KMS-11 (cell line): ENCODE measurements around the gene OR8U1.
"Not testable (repeated sequence)": the region's sequence is repeated elsewhere in the genome, so short reads cannot be mapped to it uniquely, and the experiment has no call there.

Source experiments
- H2AFZ ChIP-seq: fragments of 200-600 bp; sonication (generic); 2 replicates; pipeline ENCODE4 v1.6.1; 2016; ENCODE audit warnings: antibody characterized with exemption, mixed run types, low read depth
- H3K27ac ChIP-seq: fragments of 200-600 bp; sonication (generic); 2 replicates; pipeline ENCODE4 v1.6.1; 2016; ENCODE audit warnings: mild to moderate bottlenecking, mixed run types
- H3K27me3 ChIP-seq: fragments of 200-600 bp; sonication (generic); 2 replicates; pipeline ENCODE4 v1.6.1; 2017; ENCODE audit warnings: mild to moderate bottlenecking, low read depth, mixed run types, moderate library complexity; ENCODE audit not compliant: insufficient read depth
- H3K36me3 ChIP-seq: fragments of 200-600 bp; sonication (generic); 2 replicates; pipeline ENCODE4 v1.6.1; 2017; ENCODE audit warnings: mild to moderate bottlenecking, mixed run types; ENCODE audit not compliant: insufficient read depth
- H3K4me1 ChIP-seq: fragments of 200-600 bp; sonication (generic); 2 replicates; pipeline ENCODE4 v1.6.1; 2016; ENCODE audit warnings: mild to moderate bottlenecking, low read depth, mixed run types; ENCODE audit not compliant: poor library complexity, severe bottlenecking
- H3K4me2 ChIP-seq: fragments of 200-600 bp; sonication (generic); 2 replicates; pipeline ENCODE4 v1.7.0; 2016; ENCODE audit warnings: mild to moderate bottlenecking, mixed run types
- H3K4me3 ChIP-seq: fragments of 200-600 bp; sonication (generic); IDR thresholded peaks from 2 replicates; pipeline ENCODE4 v1.6.1; 2017; ENCODE audit warnings: low read depth, low read length, mixed read lengths; ENCODE audit not compliant: insufficient read depth
- H3K79me2 ChIP-seq: fragments of 200-600 bp; sonication (generic); 2 replicates; pipeline ENCODE4 v1.6.1; 2016; ENCODE audit warnings: low read depth, mixed run types; ENCODE audit not compliant: insufficient read depth
- H3K9ac ChIP-seq: fragments of 200-600 bp; sonication (generic); 2 replicates; pipeline ENCODE4 v1.6.1; 2016; ENCODE audit warnings: mild to moderate bottlenecking, mixed run types
- H4K20me1 ChIP-seq: fragments of 200-600 bp; sonication (generic); 2 replicates; pipeline ENCODE4 v1.6.1; 2016; ENCODE audit warnings: mild to moderate bottlenecking, mixed run types; ENCODE audit not compliant: insufficient read depth
- CTCF ChIP-seq: fragments of 200-600 bp; sonication (generic); conservative IDR thresholded peaks from 2 replicates; pipeline ENCODE4 v1.6.1; 2017; ENCODE audit warnings: low read depth, mild to moderate bottlenecking, antibody characterized with exemption, low read length, moderate library complexity, mixed read lengths

OR8U1 gene

GRCh38 chr11:56345739-56346138 lies 29.7 kb upstream of the OR8U1 start, which contains the start of gene OR8K1:
TSS of gene OR8K1 (plus strand) at chr11:56346039. CDS start at chr11:56346039, 0 bp downstream.
- Histone ChIP-seq H3K79me2 (no peaks in the 10 kb centered on the region), H3K27ac (no peak within 1 kb of the TSS), H4K20me1 (no peaks in the 10 kb centered on the region), H3K4me1 (no peaks in the 10 kb centered on the region), H3K9ac (no peak within 1 kb of the TSS), H3K4me3 (no peak within 1 kb of the TSS), H3K4me2 (no peak within 1 kb of the TSS), H3K27me3 (no peaks in the 10 kb centered on the region), H3K36me3 (no peaks in the 10 kb centered on the region), H2AFZ (no peak within 1 kb of the TSS)
- TF ChIP-seq CTCF: no peak

GRCh38 chr11:56353991-56354390 lies 21.4 kb upstream of the OR8U1 start, which contains the start of gene OR8J1:
TSS of gene OR8J1 (plus strand) at chr11:56354291. CDS start at chr11:56360247, 5,956 bp downstream.
- Histone ChIP-seq H3K36me3 (no peaks in the 10 kb centered on the region), H3K27me3 (no peaks in the 10 kb centered on the region), H3K4me1 (no peaks in the 10 kb centered on the region), H3K27ac (no peak within 1 kb of the TSS), H3K4me3 (no peak within 1 kb of the TSS), H3K79me2 (no peaks in the 10 kb centered on the region), H3K4me2 (no peak within 1 kb of the TSS), H4K20me1 (no peaks in the 10 kb centered on the region), H3K9ac (no peak within 1 kb of the TSS), H2AFZ (no peak within 1 kb of the TSS)
- TF ChIP-seq CTCF: no peak

- no peak for TF ChIP-seq CTCF
These were observed 4.7 kb downstream of the OR8U1 start for GRCh38 chr11:56380120-56380519.

GRCh38 chr11:56394381-56394780 lies 19.0 kb downstream of the OR8U1 start:
- Histone ChIP-seq H3K4me1 (no peaks in the 10 kb centered on the region), H3K9ac (no peak overlapping the region), H3K27me3 (no peaks in the 10 kb centered on the region), H3K79me2 (no peaks in the 10 kb centered on the region), H3K27ac (no peak overlapping the region), H2AFZ (no peak overlapping the region), H3K4me2 (no peak overlapping the region), H4K20me1 (no peaks in the 10 kb centered on the region), H3K36me3 (no peaks in the 10 kb centered on the region), H3K4me3 (no peak overlapping the region)
- TF ChIP-seq CTCF: no peak

More at GRCh38 chr11:56380120-56380519, 4.7 kb downstream of the OR8U1 start:
- Histone ChIP-seq H3K79me2 (no peaks in the 10 kb centered on the region), H3K36me3 (no peaks in the 10 kb centered on the region), H4K20me1 (no peaks in the 10 kb centered on the region), H3K4me2 (no peak overlapping the region), H3K4me1 (no peaks in the 10 kb centered on the region), H3K27ac (no peak overlapping the region), H2AFZ (no peak overlapping the region), H3K4me3 (no peak overlapping the region), H3K27me3 (no peaks in the 10 kb centered on the region), H3K9ac (no peak overlapping the region)

GRCh38 chr11:56396047-56396446 lies 20.6 kb downstream of the OR8U1 start:
- no peaks in the 10 kb centered on the region for H3K79me2 ChIP-seq
- no peak overlapping the region for H3K27ac ChIP-seq
- no peak overlapping the region for H3K4me2 ChIP-seq

GRCh38 chr11:56401858-56402461 lies 26.5 kb downstream of the OR8U1 start:
- H3K27me3 ChIP-seq, H4K20me1 ChIP-seq, H3K36me3 ChIP-seq, H3K27ac ChIP-seq, H3K79me2 ChIP-seq, H3K4me2 ChIP-seq, H3K4me1 ChIP-seq, H2AFZ ChIP-seq, H3K9ac ChIP-seq, H3K4me3 ChIP-seq: not testable (repeated sequence)

More at GRCh38 chr11:56396047-56396446, 20.6 kb downstream of the OR8U1 start:
- H3K36me3 ChIP-seq: no peaks in the 10 kb centered on the region
- H4K20me1 ChIP-seq: no peaks in the 10 kb centered on the region
- TF ChIP-seq CTCF: no peak
- no peak overlapping the region for H2AFZ ChIP-seq
- no peaks in the 10 kb centered on the region for H3K27me3 ChIP-seq
- no peaks in the 10 kb centered on the region for H3K4me1 ChIP-seq
- no peak overlapping the region for H3K9ac ChIP-seq
- no peak overlapping the region for H3K4me3 ChIP-seq
